Lung microvascular endothelial cell (primary cell): ENCODE data around the gene SAXO2. TPM values are rescaled to one million over a fixed set of nuclear protein-coding genes. Genes with fewer than 3 reads are reported as not detected.
"Not testable (repeated sequence)": the region's sequence is repeated elsewhere in the genome, so short reads cannot be mapped to it uniquely, and the experiment has no call there.

Source experiments
- DNase-seq, 2 donors: peaks; one replicate each; pipeline versions ENCODE4 v3.0.0 to v3.0.0-alpha.2; 2010; ENCODE audit warnings: low read depth in 2 of 2
- total RNA-seq: library from RNA; depleted of rRNA; stranded (reverse); fragments of >200 nt; gene quantifications from 2 replicates; pipeline ENCODE4 v1.2.1, GENCODE V29; 2014

SAXO2 gene
- total RNA-seq, 1 donor from 2014 or later = under 0.01 TPM

GRCh38 chr15:82313951-82314768 lies 51.5 kb downstream of the SAXO2 start:
- DNase-seq = peak in 1 of 2 donors; percentile 44

GRCh38 chr15:82314769-82315518 lies 52.3 kb downstream of the SAXO2 start:
- no peak for DNase-seq

GRCh38 chr15:82315519-82316246 lies 53.1 kb downstream of the SAXO2 start:
- no peak for DNase-seq

GRCh38 chr15:82316247-82317090 lies 53.9 kb downstream of the SAXO2 start:
- not testable (repeated sequence) for DNase-seq

- no peak for DNase-seq
Measured at GRCh38 chr15:82317091-82317489, 54.5 kb downstream of the SAXO2 start.

GRCh38 chr15:82317516-82317915 lies 54.9 kb downstream of the SAXO2 start:
- not testable (repeated sequence) for DNase-seq

- DNase-seq = not testable (repeated sequence)
Measured at GRCh38 chr15:82318281-82318680, 55.7 kb downstream of the SAXO2 start.

- not testable (repeated sequence) for DNase-seq
Measured at GRCh38 chr15:82319522-82320278, 57.1 kb downstream of the SAXO2 start.

GRCh38 chr15:82320861-82321260 lies 58.2 kb downstream of the SAXO2 start:
- DNase-seq = not testable (repeated sequence)

- not testable (repeated sequence) for DNase-seq
Measured at GRCh38 chr15:82322488-82322887, 59.9 kb downstream of the SAXO2 start.

- not testable (repeated sequence) for DNase-seq
Measured at GRCh38 chr15:82324831-82325230, 62.2 kb downstream of the SAXO2 start.

- DNase-seq = not testable (repeated sequence)
Measured at GRCh38 chr15:82325646-82326045, 63.0 kb downstream of the SAXO2 start.

- not testable (repeated sequence) for DNase-seq
Measured at GRCh38 chr15:82326896-82327295, 64.3 kb downstream of the SAXO2 start.

- DNase-seq = not testable (repeated sequence)
Measured at GRCh38 chr15:82327372-82327771, 64.8 kb downstream of the SAXO2 start.

GRCh38 chr15:82329039-82329438 lies 66.4 kb downstream of the SAXO2 start:
- not testable (repeated sequence) for DNase-seq

GRCh38 chr15:82330921-82331320 lies 68.3 kb downstream of the SAXO2 start:
- not testable (repeated sequence) for DNase-seq

GRCh38 chr15:82331576-82332304 lies 69.1 kb downstream of the SAXO2 start:
- DNase-seq = not testable (repeated sequence)

- peak; percentile 41 to 48 for DNase-seq
Measured at GRCh38 chr15:82332711-82333602, 70.3 kb downstream of the SAXO2 start.
